Upper lobe of left lung (tissue), 6 donors: Measurements from ENCODE around the gene PCDHGB4. TPM values are rescaled to one million over a fixed set of nuclear protein-coding genes. Genes with fewer than 3 reads are reported as not detected.
"Not testable (repeated sequence)": the region's sequence is repeated elsewhere in the genome, so short reads cannot be mapped to it uniquely, and the experiment has no call there.

ENCODE experiments used
- ATAC-seq, 2 donors: fragments of 200-7000 bp; cut with Tn5 transposase; one replicate each; pipeline ENCODE4 v1.9.1; 2022; ENCODE audit warnings: mild to moderate bottlenecking in 2 of 2, moderate library complexity in 2 of 2; ENCODE audit not compliant: low FRiP score in 2 of 2
- DNase-seq, 2 donors: peaks; one replicate each; pipeline ENCODE4 v3.0.0-alpha.2; 2019 to 2020
- H3K27ac ChIP-seq, 4 donors: fragments of 200-600 bp; sonication (generic); one replicate each; pipeline ENCODE4 v1.5.1; 2016 to 2019
- H3K27me3 ChIP-seq, 4 donors: fragments of 200-600 bp; sonication (generic); one replicate each; pipeline ENCODE4 v1.5.1; 2017 to 2019
- H3K36me3 ChIP-seq, 4 donors: fragments of 200-600 bp; sonication (generic); one replicate each; pipeline ENCODE4 v1.5.1; 2016 to 2019
- H3K4me1 ChIP-seq, 4 donors: fragments of 200-600 bp; sonication (generic); one replicate each; pipeline ENCODE4 v1.5.1; 2018 to 2019
- H3K4me3 ChIP-seq, 4 donors: fragments of 200-600 bp; sonication (generic); one replicate each; pipeline ENCODE4 v1.5.1; 2017 to 2019; ENCODE audit warnings: mild to moderate bottlenecking in 2 of 4, moderate library complexity in 1 of 4
- H3K9me3 ChIP-seq, 4 donors: fragments of 200-600 bp; sonication (generic); one replicate each; pipeline ENCODE4 v1.5.1; 2018 to 2019
- EP300 ChIP-seq, 4 donors: sonication (generic); formaldehyde crosslinking; IDR thresholded peaks; one replicate each; pipeline ENCODE4 v1.5.1; 2017; ENCODE audit warnings: antibody characterized with exemption in 4 of 4, control low read depth in 2 of 4
- POLR2A ChIP-seq, 4 donors: fragments of 450-650 bp; IDR thresholded peaks; one replicate each; pipeline ENCODE4 v1.5.1; 2016 to 2017; ENCODE audit warnings: antibody characterized with exemption in 4 of 4, mild to moderate bottlenecking in 2 of 4
- POLR2AphosphoS5 ChIP-seq, 2 donors: sonication (generic); formaldehyde crosslinking; IDR thresholded peaks; one replicate each; pipeline ENCODE4 v1.5.1; 2017; ENCODE audit warnings: antibody characterized with exemption in 2 of 2
- WGBS, 2 donors: methylation state at CpG; one replicate each; pipeline ENCODE4 v1.1.5; 2017 to 2018; 5-methylcytosine and 5-hydroxymethylcytosine counted together
- total RNA-seq, 6 donors: library from RNA; depleted of rRNA in 4 of 6; stranded (reverse); fragments of >200 nt in 4 of 6; gene quantifications; one replicate each; pipeline versions ENCODE4 v1.1.0 to v1.2.1, GENCODE V29; 2016 to 2021
- TF ChIP-seq, protein P1 (sequence below), 6 experiments: fragments of 450-650 bp in 4 of 6; fragments of 200-600 bp in 2 of 6; sonication (generic) in 2 of 6; IDR thresholded peaks; one replicate each; pipeline ENCODE4 v1.5.1; 2016 to 2019; ENCODE audit warnings: antibody characterized with exemption in 6 of 6
- donor health status: DM: no; HTN: no; CAD: no; lungs with moderate emphysema.
- donor health status: DM: no; HTN: yes; CAD: no; lungs with severe emphysema.

PCDHGB4 gene
- total RNA-seq, 6 donors from 2014 or later: 2.4 to 6.5 (median 2.9) TPM

DNA sequence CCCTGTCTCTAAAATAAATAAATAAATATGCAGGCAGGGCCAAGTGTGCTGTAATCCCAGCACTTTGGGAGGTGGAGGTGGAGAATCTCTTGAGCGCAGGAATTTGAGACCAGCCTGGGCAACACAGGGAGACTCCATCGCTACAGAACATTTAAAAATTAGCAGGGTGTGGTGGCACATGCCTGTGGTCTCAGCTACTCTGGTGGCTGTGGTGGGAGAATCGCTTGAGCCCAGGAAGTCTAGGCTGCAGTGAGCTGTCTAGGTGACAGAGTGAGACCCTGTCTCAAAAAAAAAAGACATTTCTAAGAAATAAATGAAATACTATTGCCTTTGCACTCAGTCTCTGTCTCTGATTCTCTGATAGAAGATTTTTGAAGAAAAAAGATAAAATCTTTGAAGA lies 24.1 kb downstream of the PCDHGB4 start:
- DNase-seq (no peak), ATAC-seq (no peak)
- Histone ChIP-seq H3K9me3 (peaks cover 44 to 82% (median 77%) of the 10 kb centered on the region in 4 donors), H3K4me1 (peaks cover 0 to 8% (median 0%) of the 10 kb centered on the region in 4 donors), H3K4me3 (no peak overlapping the region), H3K27ac (no peak overlapping the region), H3K27me3 (no peaks in the 10 kb centered on the region), H3K36me3 (no peaks in the 10 kb centered on the region)
- WGBS, 2 donors: 52 to 66% methylated on average over 2 to 3 of the region's 3 CpGs
- TF ChIP-seq, protein P1, sequence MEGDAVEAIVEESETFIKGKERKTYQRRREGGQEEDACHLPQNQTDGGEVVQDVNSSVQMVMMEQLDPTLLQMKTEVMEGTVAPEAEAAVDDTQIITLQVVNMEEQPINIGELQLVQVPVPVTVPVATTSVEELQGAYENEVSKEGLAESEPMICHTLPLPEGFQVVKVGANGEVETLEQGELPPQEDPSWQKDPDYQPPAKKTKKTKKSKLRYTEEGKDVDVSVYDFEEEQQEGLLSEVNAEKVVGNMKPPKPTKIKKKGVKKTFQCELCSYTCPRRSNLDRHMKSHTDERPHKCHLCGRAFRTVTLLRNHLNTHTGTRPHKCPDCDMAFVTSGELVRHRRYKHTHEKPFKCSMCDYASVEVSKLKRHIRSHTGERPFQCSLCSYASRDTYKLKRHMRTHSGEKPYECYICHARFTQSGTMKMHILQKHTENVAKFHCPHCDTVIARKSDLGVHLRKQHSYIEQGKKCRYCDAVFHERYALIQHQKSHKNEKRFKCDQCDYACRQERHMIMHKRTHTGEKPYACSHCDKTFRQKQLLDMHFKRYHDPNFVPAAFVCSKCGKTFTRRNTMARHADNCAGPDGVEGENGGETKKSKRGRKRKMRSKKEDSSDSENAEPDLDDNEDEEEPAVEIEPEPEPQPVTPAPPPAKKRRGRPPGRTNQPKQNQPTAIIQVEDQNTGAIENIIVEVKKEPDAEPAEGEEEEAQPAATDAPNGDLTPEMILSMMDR (IDR thresholded peaks at IDR 0.05): no peak
- TF ChIP-seq EP300 (IDR thresholded peaks at IDR 0.05) (no peak), POLR2AphosphoS5 (IDR thresholded peaks at IDR 0.05) (no peak), POLR2A (IDR thresholded peaks at IDR 0.05) (no peak)

DNA sequence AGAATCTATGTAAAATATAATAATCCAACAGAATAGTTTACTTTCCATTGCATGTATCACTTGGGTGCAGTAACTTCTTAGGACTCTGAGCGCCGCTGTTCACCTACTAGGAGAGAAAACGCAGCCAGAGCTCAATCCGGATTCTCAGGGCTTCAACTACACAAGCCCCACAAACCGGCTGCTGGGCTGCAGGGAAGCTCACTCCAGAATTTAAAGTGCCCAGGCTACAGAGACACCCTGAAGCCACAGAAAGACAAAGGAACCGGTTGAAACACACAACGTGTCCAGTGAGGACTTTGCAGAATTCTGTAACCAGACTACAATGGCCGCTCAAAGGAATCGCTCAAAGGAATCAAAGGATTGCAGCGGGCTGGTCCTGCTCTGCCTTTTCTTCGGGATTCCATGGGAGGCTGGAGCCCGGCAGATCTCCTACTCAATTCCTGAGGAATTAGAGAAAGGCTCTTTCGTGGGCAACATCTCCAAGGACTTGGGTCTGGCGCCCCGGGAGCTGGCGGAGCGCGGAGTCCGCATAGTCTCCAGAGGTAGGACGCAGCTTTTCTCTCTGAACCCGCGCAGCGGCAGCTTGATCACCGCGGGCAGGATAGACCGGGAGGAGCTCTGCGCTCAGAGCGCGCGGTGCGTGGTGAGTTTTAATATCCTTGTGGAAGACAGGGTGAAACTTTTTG lies 25.5 kb downstream of the PCDHGB4 start, which contains the start of gene PCDHGA10:
TSS of gene PCDHGA10 (plus strand) at position 134 of the 686 bp plus-strand sequence. CDS start at position 323, 189 bp downstream.
- Histone ChIP-seq H3K4me1 (peaks cover 0 to 8% (median 0%) of the 10 kb centered on the region in 4 donors), H3K27ac (no peak within 1 kb of the TSS), H3K4me3 (peak within 1 kb of the TSS; percentile 6 to 47 (median 36)), H3K9me3 (peaks cover 44 to 85% (median 72%) of the 10 kb centered on the region in 4 donors), H3K36me3 (no peaks in the 10 kb centered on the region), H3K27me3 (no peaks in the 10 kb centered on the region)
- DNase-seq (peak; percentile 58 to 77), ATAC-seq (peak; percentile 65 to 68)
- whole genome bisulfite sequencing, 2 donors: 19 to 26% methylated on average over 30 to 31 of the region's 31 CpGs
- TF ChIP-seq, protein P1 (IDR thresholded peaks at IDR 0.05): peak; percentile 7 to 41 (median 24)
- no peak for TF ChIP-seq POLR2AphosphoS5 (IDR thresholded peaks at IDR 0.05)

DNA sequence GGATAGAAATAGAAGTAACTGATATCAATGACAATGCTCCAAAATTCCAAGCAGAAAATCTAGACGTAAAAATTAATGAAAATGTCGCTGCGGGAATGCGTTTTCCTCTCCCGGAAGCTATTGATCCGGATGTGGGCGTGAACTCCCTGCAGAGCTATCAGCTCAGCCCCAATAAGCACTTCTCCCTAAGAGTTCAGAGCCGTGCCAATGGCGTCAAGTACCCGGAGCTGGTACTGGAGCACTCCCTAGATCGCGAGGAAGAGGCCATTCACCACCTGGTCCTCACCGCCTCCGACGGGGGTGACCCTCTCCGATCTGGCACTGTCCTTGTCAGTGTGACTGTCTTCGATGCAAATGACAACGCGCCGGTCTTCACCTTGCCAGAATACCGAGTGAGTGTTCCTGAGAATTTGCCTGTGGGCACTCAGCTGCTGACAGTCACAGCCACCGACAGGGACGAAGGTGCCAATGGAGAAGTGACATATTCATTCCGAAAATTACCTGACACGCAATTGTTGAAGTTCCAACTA lies 26.1 kb downstream of the PCDHGB4 start:
- H3K4me3 ChIP-seq: peak overlapping the region in 3 of 4 donors; percentile 27 to 47 (median 45)
- peak in 1 of 2 donors; percentile 12 for ATAC-seq
- TF ChIP-seq, protein P1 (IDR thresholded peaks at IDR 0.05): no peak
- no peak for TF ChIP-seq POLR2AphosphoS5 (IDR thresholded peaks at IDR 0.05)
- TF ChIP-seq POLR2A (IDR thresholded peaks at IDR 0.05): no peak
- TF ChIP-seq EP300 (IDR thresholded peaks at IDR 0.05): no peak
- H3K36me3 ChIP-seq: no peaks in the 10 kb centered on the region
- DNase-seq: no peak
- H3K27me3 ChIP-seq: no peaks in the 10 kb centered on the region
- 21 to 25% methylated on average over 25 of the region's 25 CpGs for WGBS, 2 donors
- no peak overlapping the region for H3K27ac ChIP-seq
- H3K9me3 ChIP-seq: peaks cover 45 to 86% (median 73%) of the 10 kb centered on the region in 4 donors
- peaks cover 0 to 8% (median 1%) of the 10 kb centered on the region in 4 donors for H3K4me1 ChIP-seq

DNA sequence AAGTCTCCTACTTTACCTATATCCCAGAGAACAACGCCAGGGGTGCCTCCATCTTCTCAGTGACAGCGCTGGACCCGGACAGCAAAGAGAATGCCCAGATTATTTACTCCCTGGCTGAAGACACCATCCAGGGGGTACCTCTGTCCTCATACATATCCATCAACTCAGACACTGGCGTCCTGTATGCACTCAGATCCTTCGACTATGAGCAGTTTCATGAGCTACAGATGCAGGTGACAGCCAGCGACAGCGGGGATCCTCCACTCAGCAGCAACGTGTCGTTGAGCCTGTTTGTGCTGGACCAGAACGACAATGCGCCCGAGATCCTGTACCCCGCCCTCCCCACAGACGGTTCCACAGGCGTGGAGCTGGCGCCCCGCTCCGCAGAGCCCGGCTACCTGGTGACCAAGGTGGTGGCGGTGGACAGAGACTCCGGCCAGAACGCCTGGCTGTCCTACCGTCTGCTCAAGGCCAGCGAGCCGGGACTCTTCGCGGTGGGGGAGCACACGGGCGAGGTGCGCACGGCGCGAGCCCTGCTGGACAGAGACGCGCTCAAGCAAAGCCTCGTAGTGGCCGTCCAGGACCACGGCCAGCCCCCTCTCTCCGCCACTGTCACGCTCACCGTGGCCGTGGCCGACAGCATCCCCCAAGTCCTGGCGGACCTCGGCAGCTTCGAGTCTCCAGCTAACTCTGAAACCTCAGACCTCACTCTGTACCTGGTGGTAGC lies 27.2 kb downstream of the PCDHGB4 start:
- ATAC-seq, H3K27me3 ChIP-seq, H3K36me3 ChIP-seq, H3K4me3 ChIP-seq, H3K27ac ChIP-seq: not testable (repeated sequence)
- peaks cover 0 to 11% (median 1%) of the 10 kb centered on the region in 4 donors for H3K4me1 ChIP-seq
- H3K9me3 ChIP-seq: peaks cover 45 to 86% (median 74%) of the 10 kb centered on the region in 4 donors
- DNase-seq: peak in 1 of 2 donors; percentile 70
- WGBS, 2 donors: 14 to 16% methylated on average over 3 to 10 of the region's 46 CpGs

DNA sequence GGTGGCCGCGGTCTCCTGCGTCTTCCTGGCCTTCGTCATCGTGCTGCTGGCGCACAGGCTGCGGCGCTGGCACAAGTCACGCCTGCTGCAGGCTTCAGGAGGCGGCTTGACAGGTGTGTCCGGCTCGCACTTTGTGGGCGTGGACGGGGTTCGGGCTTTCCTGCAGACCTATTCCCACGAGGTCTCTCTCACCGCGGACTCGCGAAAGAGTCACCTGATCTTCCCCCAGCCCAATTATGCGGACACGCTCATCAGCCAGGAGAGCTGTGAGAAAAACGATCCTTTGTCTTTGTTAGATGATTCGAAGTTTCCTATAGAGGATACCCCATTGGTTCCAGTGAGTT lies 27.7 kb downstream of the PCDHGB4 start:
- DNase-seq, H3K4me3 ChIP-seq, H3K27ac ChIP-seq, H3K27me3 ChIP-seq, ATAC-seq, H3K36me3 ChIP-seq: not testable (repeated sequence)
- 19 to 21% methylated on average over 17 to 24 of the region's 24 CpGs for WGBS, 2 donors
- Histone ChIP-seq H3K9me3 (peaks cover 44 to 86% (median 74%) of the 10 kb centered on the region in 4 donors), H3K4me1 (peaks cover 0 to 11% (median 1%) of the 10 kb centered on the region in 4 donors)
